Keratinocyte (primary cell): ENCODE results near the gene ZBTB32. TPM values are rescaled to one million over a fixed set of nuclear protein-coding genes. Genes with fewer than 3 reads are reported as not detected.

ENCODE experiments used
- DNase-seq: peaks from one replicate; pipeline ENCODE4 v3.0.0-alpha.2; 2011; ENCODE audit warnings: low read depth, missing footprints, low spot score
- FAIRE-seq: peaks from 2 replicates; lab custom pipeline; 2011; peaks lifted over from hg19 to GRCh38; lab: Jason Lieb, UNC
- H2AFZ ChIP-seq: 2 replicates; pipeline ENCODE4 v1.6.0; 2012; ENCODE audit warnings: low read length, control low read depth, inconsistent platforms; ENCODE audit not compliant: control insufficient read depth
- H3K27ac ChIP-seq: 2 replicates; pipeline ENCODE4 v1.5.1; 2011; ENCODE audit warnings: low read length; ENCODE audit not compliant: control insufficient read depth, insufficient read depth
- H3K27me3 ChIP-seq: 3 replicates; pipeline ENCODE4 v1.6.0; 2011; ENCODE audit warnings: low read length; ENCODE audit not compliant: control insufficient read depth, insufficient read depth; ENCODE audit errors: extremely low read depth
- H3K36me3 ChIP-seq, 2 experiments: 2 replicates in 1 of 2; 3 replicates in 1 of 2; pipeline ENCODE4 v1.5.1; 2011; ENCODE audit warnings: low read length in 2 of 2, mild to moderate bottlenecking in 1 of 2; ENCODE audit not compliant: control insufficient read depth in 2 of 2, insufficient read depth in 2 of 2; ENCODE audit errors: extremely low read depth in 1 of 2
- H3K4me1 ChIP-seq: 3 replicates; pipeline ENCODE4 v1.5.1; 2011; ENCODE audit warnings: low read length; ENCODE audit not compliant: control insufficient read depth, insufficient read depth; ENCODE audit errors: extremely low read depth
- H3K4me2 ChIP-seq: 3 replicates; pipeline ENCODE4 v1.6.0; 2011; ENCODE audit warnings: low read depth, low read length; ENCODE audit not compliant: control insufficient read depth, insufficient read depth; ENCODE audit errors: extremely low read depth
- H3K4me3 ChIP-seq, 3 experiments: fragments of 200-600 bp in 1 of 3; sonication (generic) in 1 of 3; 2 replicates in 2 of 3; 3 replicates in 1 of 3; pipeline ENCODE4 v1.5.1; 2011 to 2016; ENCODE audit warnings: low read length in 3 of 3, mild to moderate bottlenecking in 3 of 3, control low read depth in 2 of 3, inconsistent platforms in 1 of 3, low read depth in 1 of 3, mixed read lengths in 1 of 3, mixed run types in 1 of 3, moderate library complexity in 1 of 3; ENCODE audit not compliant: control insufficient read depth in 2 of 3, insufficient read depth in 2 of 3; ENCODE audit errors: extremely low read depth in 1 of 3
- H3K79me2 ChIP-seq: 2 replicates; pipeline ENCODE4 v1.6.0; 2012; ENCODE audit warnings: low read length; ENCODE audit not compliant: control insufficient read depth, insufficient read depth
- H3K9ac ChIP-seq: 3 replicates; pipeline ENCODE4 v1.6.0; 2011; ENCODE audit warnings: low read length; ENCODE audit not compliant: control insufficient read depth, insufficient read depth; ENCODE audit errors: extremely low read depth
- H3K9me1 ChIP-seq: 3 replicates; pipeline ENCODE4 v1.6.0; 2011; ENCODE audit warnings: low read length; ENCODE audit not compliant: control insufficient read depth, insufficient read depth; ENCODE audit errors: extremely low read depth
- H3K9me3 ChIP-seq: 2 replicates; pipeline ENCODE4 v1.5.1; 2012; ENCODE audit warnings: low read depth, low read length; ENCODE audit not compliant: control insufficient read depth
- H4K20me1 ChIP-seq: 3 replicates; pipeline ENCODE4 v1.6.0; 2011; ENCODE audit warnings: low read length; ENCODE audit not compliant: control insufficient read depth, insufficient read depth; ENCODE audit errors: extremely low read depth
- EZH2 ChIP-seq: IDR thresholded peaks from one replicate; pipeline ENCODE4 v1.6.1; 2012; ENCODE audit warnings: inconsistent platforms, mild to moderate bottlenecking, low read length, moderate library complexity
- dilution Hi-C: fragments of 300-500 bp; cut with MboI; formaldehyde crosslinking; loops from one replicate; pipeline ENCODE4 v1.7.0; 2020; ENCODE audit warnings: low sequenced_read_pairs; ENCODE audit not compliant: extremely low pct_ligation_motif_present
- polyA plus RNA-seq, 5 experiments: library from polyadenylated mRNA; depleted of rRNA in 3 of 5; stranded (reverse) in 3 of 5; stranded (forward) in 1 of 5; unstranded in 1 of 5; fragments of >200 nt; gene quantifications; 1 replicate in 1 of 5; 2 replicates in 3 of 5; 3 replicates in 1 of 5; pipeline versions ENCODE4 v1.2.1 to v1.2.3, GENCODE V29; 2011 to 2012; ENCODE audit warnings: missing spikeins in 2 of 5, low read depth in 1 of 5, low replicate concordance in 1 of 5
- TF ChIP-seq, protein P1 (sequence below), 3 experiments: IDR thresholded peaks in 1 of 3; conservative IDR thresholded peaks in 1 of 3; optimal IDR thresholded peaks in 1 of 3; 2 replicates in 2 of 3; 3 replicates in 1 of 3; pipeline versions ENCODE3 to v1.5.1; 2011; ENCODE audit warnings: low read length in 3 of 3, mild to moderate bottlenecking in 3 of 3, moderate library complexity in 2 of 3, control low read depth in 1 of 3, inconsistent platforms in 1 of 3; ENCODE audit not compliant: insufficient read depth in 2 of 3; ENCODE audit errors: extremely low read depth in 1 of 3

ZBTB32 gene
- polyA plus RNA-seq, 1 donor (not counting 4 experiments of a cell fraction or from before 2014, with no cell fraction given): not detected

DNA sequence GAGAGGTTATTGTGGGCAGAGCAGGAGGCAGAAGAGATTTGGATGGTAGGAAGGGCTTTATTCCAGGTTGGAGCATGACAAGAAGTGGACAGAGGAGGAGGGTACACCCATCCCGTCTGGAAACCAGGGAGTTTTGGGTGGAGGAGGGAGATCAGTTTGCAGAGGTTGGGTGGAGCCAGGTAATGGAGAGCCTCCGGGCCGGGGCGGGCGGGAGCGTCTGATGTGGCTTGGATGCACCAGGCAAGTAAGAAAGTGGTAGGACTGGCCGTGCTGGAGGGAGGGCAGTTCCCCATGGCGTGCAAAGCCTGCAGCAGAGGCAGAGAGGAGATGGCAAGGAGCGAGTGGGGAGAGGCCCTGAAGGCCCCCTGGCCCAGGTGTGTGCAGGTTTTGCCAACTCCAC lies 27.0 kb downstream of the ZBTB32 start:
- TF ChIP-seq, protein P1, sequence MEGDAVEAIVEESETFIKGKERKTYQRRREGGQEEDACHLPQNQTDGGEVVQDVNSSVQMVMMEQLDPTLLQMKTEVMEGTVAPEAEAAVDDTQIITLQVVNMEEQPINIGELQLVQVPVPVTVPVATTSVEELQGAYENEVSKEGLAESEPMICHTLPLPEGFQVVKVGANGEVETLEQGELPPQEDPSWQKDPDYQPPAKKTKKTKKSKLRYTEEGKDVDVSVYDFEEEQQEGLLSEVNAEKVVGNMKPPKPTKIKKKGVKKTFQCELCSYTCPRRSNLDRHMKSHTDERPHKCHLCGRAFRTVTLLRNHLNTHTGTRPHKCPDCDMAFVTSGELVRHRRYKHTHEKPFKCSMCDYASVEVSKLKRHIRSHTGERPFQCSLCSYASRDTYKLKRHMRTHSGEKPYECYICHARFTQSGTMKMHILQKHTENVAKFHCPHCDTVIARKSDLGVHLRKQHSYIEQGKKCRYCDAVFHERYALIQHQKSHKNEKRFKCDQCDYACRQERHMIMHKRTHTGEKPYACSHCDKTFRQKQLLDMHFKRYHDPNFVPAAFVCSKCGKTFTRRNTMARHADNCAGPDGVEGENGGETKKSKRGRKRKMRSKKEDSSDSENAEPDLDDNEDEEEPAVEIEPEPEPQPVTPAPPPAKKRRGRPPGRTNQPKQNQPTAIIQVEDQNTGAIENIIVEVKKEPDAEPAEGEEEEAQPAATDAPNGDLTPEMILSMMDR (optimal IDR thresholded peaks at IDR 0.05 in 1 of 3, IDR thresholded peaks at IDR 0.05 in 1 of 3, conservative IDR thresholded peaks at IDR 0.05 in 1 of 3; ENCODE audit: extremely low read depth in 1 of 3, insufficient read depth in 2 of 3, low read length in 3 of 3): no peak
- TF ChIP-seq EZH2: no peak
- peaks cover 61 to 71% of the 10 kb centered on the region in 2 experiments for H3K36me3 ChIP-seq
- dilution Hi-C loops: no loop called here
- H3K4me1 ChIP-seq: no peaks in the 10 kb centered on the region
- peaks cover 3% of the 10 kb centered on the region for H4K20me1 ChIP-seq
- H3K9me1 ChIP-seq: no peaks in the 10 kb centered on the region
- no peak for FAIRE-seq
- H3K27ac ChIP-seq: no peak overlapping the region
- no peak overlapping the region for H3K9ac ChIP-seq
- no peak overlapping the region for H3K4me2 ChIP-seq
- H3K27me3 ChIP-seq: no peaks in the 10 kb centered on the region
- no peaks in the 10 kb centered on the region for H3K9me3 ChIP-seq
- H3K4me3 ChIP-seq: no peak overlapping the region
- H3K79me2 ChIP-seq: peaks cover 2% of the 10 kb centered on the region
- DNase-seq: no peak
- H2AFZ ChIP-seq: no peak overlapping the region

DNA sequence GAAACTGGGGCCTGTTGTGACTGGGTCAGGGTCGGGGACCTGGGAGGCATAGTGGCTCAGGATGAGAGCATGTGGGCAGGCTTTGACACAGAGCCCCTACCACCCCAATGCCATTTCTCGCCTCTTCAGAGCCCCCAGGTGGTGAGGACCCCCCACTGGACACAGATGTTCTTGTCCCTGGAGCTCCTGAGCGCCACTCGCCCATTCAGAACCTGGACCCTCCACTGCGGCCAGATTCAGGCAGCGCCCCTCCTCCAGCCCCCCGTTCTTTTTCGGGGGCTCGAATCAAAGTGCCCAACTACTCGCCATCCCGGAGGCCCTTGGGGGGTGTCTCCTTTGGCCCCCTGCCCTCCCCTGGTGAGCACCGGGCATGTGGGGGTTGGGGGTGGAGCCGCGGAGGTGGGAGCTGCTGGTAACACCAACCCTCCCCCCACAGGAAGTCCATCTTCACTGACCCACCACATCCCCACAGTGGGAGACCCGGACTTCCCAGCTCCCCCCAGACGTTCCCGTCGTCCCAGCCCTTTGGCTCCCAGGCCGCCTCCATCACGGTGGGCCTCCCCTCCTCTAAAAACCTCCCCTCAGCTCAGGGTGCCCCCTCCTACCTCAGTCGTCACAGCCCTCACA lies 27.5 kb downstream of the ZBTB32 start:
- Histone ChIP-seq H3K27ac (no peak overlapping the region), H3K4me2 (no peak overlapping the region), H3K27me3 (no peaks in the 10 kb centered on the region), H3K9ac (no peak overlapping the region), H3K4me1 (no peaks in the 10 kb centered on the region), H4K20me1 (peaks cover 6% of the 10 kb centered on the region), H3K4me3 (no peak overlapping the region), H3K9me3 (no peaks in the 10 kb centered on the region), H3K36me3 (peaks cover 64 to 74% of the 10 kb centered on the region in 2 experiments), H2AFZ (no peak overlapping the region), H3K9me1 (no peaks in the 10 kb centered on the region), H3K79me2 (peaks cover 2% of the 10 kb centered on the region)
- TF ChIP-seq EZH2: no peak
- TF ChIP-seq, protein P1 (optimal IDR thresholded peaks at IDR 0.05 in 1 of 3, IDR thresholded peaks at IDR 0.05 in 1 of 3, conservative IDR thresholded peaks at IDR 0.05 in 1 of 3; ENCODE audit: extremely low read depth in 1 of 3, insufficient read depth in 2 of 3, low read length in 3 of 3): no peak
- FAIRE-seq (no peak), DNase-seq (no peak)
- dilution Hi-C loops: no loop called here
